HCT116 (cell line): ENCODE data around the gene MORN1.

ENCODE experiments used
- CTCF ChIP-seq, 3 experiments: fragments of 200-600 bp in 1 of 3; sonication (generic) in 1 of 3; IDR thresholded peaks in 2 of 3; conservative IDR thresholded peaks in 1 of 3; 2 replicates each; pipeline ENCODE4 v1.5.1; 2012 to 2017; ENCODE audit warnings: low read depth in 2 of 3, low read length in 2 of 3, antibody characterized with exemption in 1 of 3, borderline replicate concordance in 1 of 3, control low read depth in 1 of 3, mild to moderate bottlenecking in 1 of 3, mixed read lengths in 1 of 3, mixed run types in 1 of 3, moderate library complexity in 1 of 3; ENCODE audit not compliant: insufficient read depth in 1 of 3
- EZH2 ChIP-seq: fragments of 200-600 bp; sonication (generic); IDR thresholded peaks from 2 replicates; pipeline ENCODE4 v1.6.1; 2017; ENCODE audit warnings: antibody characterized with exemption, mixed run types
- EZH2phosphoT487 ChIP-seq: fragments of 200-600 bp; IDR thresholded peaks from 2 replicates; pipeline ENCODE4 v1.6.1; 2018; ENCODE audit warnings: antibody characterized with exemption, borderline replicate concordance
- JUND ChIP-seq: IDR thresholded peaks from 2 replicates; pipeline ENCODE4 v1.6.1; 2012
- POLR2A ChIP-seq: IDR thresholded peaks from 2 replicates; pipeline ENCODE4 v1.7.0; 2011; ENCODE audit warnings: borderline replicate concordance; ENCODE audit not compliant: insufficient read depth, insufficient read length; ENCODE audit errors: extremely low read depth
- POLR2AphosphoS5 ChIP-seq: IDR thresholded peaks from 2 replicates; pipeline ENCODE4 v1.6.1; 2011; ENCODE audit warnings: mild to moderate bottlenecking, low read depth, low read length, moderate library complexity
- RAD21 ChIP-seq: IDR thresholded peaks from 2 replicates; pipeline ENCODE4 v1.6.1; 2012; ENCODE audit warnings: low read depth, mild to moderate bottlenecking
- REST ChIP-seq: IDR thresholded peaks from 2 replicates; pipeline ENCODE4 v1.6.1; 2012; ENCODE audit warnings: low read depth
- SP1 ChIP-seq: IDR thresholded peaks from 2 replicates; pipeline ENCODE4 v1.6.1; 2012; ENCODE audit warnings: low read depth
- TCF7L2 ChIP-seq: IDR thresholded peaks from 2 replicates; pipeline ENCODE4 v1.7.0; 2011; ENCODE audit warnings: borderline replicate concordance, inconsistent platforms; ENCODE audit not compliant: insufficient read depth, insufficient read length; ENCODE audit errors: extremely low read depth
- ZBTB33 ChIP-seq: IDR thresholded peaks from 2 replicates; pipeline ENCODE4 v1.6.1; 2011; ENCODE audit warnings: mild to moderate bottlenecking, low read length, moderate library complexity; ENCODE audit not compliant: insufficient replicate concordance; ENCODE audit errors: extremely low read depth

- TF ChIP-seq EZH2 (no peak), JUND (no peak), CTCF (IDR thresholded peaks at IDR 0.05 in 2 of 3, conservative IDR thresholded peaks at IDR 0.05 in 1 of 3; ENCODE audit: borderline replicate concordance in 1 of 3, insufficient read depth in 1 of 3, low read depth in 2 of 3, low read length in 2 of 3) (no peak), SP1 (no peak), RAD21 (no peak), POLR2AphosphoS5 (no peak), REST (no peak), TCF7L2 (no peak), POLR2A (no peak), ZBTB33 (no peak), EZH2phosphoT487 (no peak)
Observed at GRCh38 chr1:2340086-2340917, 51.1 kb downstream of the MORN1 start.
